Left hindlimb (tissue), 1 donor: ENCODE data around the gene TP63.

Experiments
- DNase-seq: peaks from one replicate; pipeline ENCODE4 v3.0.0-alpha.2; 2018

TP63 gene

GRCh38 chr3:189944285-189945145 is 313.3 kb downstream of the TP63 start:
- no peak for DNase-seq

- no peak for DNase-seq
Observed at GRCh38 chr3:189945935-189946709, 314.9 kb downstream of the TP63 start.
